SK-N-SH treated with all-trans-retinoic acid at 6 μM for 48 hours (cell line): Measurements from ENCODE around the gene SPINK9.

Experiments
- BACH2 ChIP-seq: fragments of 250-450 bp; sonication (Bioruptor Pico); IDR thresholded peaks from 2 replicates; pipeline ENCODE4 v1.9.0; 2021; ENCODE audit warnings: mild to moderate bottlenecking, borderline replicate concordance
- CREB5 ChIP-seq: fragments of 250-450 bp; sonication (Bioruptor Pico); IDR thresholded peaks from 2 replicates; pipeline ENCODE4 v1.5.1; 2020; ENCODE audit warnings: low read depth, mild to moderate bottlenecking, moderate library complexity
- CSDC2 ChIP-seq: fragments of 250-450 bp; sonication (Bioruptor Pico); IDR thresholded peaks from 2 replicates; pipeline ENCODE4 v1.5.0; 2020; ENCODE audit warnings: mild to moderate bottlenecking, moderate library complexity
- OSR1 ChIP-seq: fragments of 250-450 bp; sonication (Bioruptor Pico); IDR thresholded peaks from 2 replicates; pipeline ENCODE4 v1.8.0; 2022; ENCODE audit warnings: moderate library complexity, mild to moderate bottlenecking, inconsistent platforms
- PATZ1 ChIP-seq: fragments of 250-450 bp; sonication (Bioruptor Pico); IDR thresholded peaks from 2 replicates; pipeline ENCODE4 v1.8.0; 2020; ENCODE audit warnings: mild to moderate bottlenecking, moderate library complexity, borderline replicate concordance
- TOX ChIP-seq: fragments of 250-450 bp; sonication (Bioruptor Pico); IDR thresholded peaks from 2 replicates; pipeline ENCODE4 v1.8.0; 2021; ENCODE audit warnings: mild to moderate bottlenecking, moderate library complexity, borderline replicate concordance
- ZC3H10 ChIP-seq: fragments of 250-450 bp; sonication (Bioruptor Pico); IDR thresholded peaks from 2 replicates; pipeline ENCODE4 v1.5.1; 2021; ENCODE audit warnings: mild to moderate bottlenecking, moderate library complexity
- ZFP3 ChIP-seq: fragments of 250-450 bp; sonication (Bioruptor Pico); IDR thresholded peaks from 2 replicates; pipeline ENCODE4 v1.5.0; 2020; ENCODE audit warnings: mild to moderate bottlenecking, moderate library complexity
- ZNF8 ChIP-seq: fragments of 450-650 bp; formaldehyde crosslinking; IDR thresholded peaks from 2 replicates; pipeline ENCODE4 v1.5.0; 2020; ENCODE audit warnings: mild to moderate bottlenecking, moderate library complexity
- TF ChIP-seq, protein P1 (sequence below): fragments of 250-450 bp; sonication (Bioruptor Pico); IDR thresholded peaks from 2 replicates; pipeline ENCODE4 v1.5.1; 2021; ENCODE audit warnings: mild to moderate bottlenecking, moderate library complexity

- TF ChIP-seq PATZ1 = no peak
- TF ChIP-seq ZNF8 (CRISPR knock-in tag) = no peak
- TF ChIP-seq BACH2 (CRISPR knock-in tag) = no peak
- no peak for TF ChIP-seq ZFP3 (CRISPR knock-in tag)
- no peak for TF ChIP-seq CREB5 (CRISPR knock-in tag)
- no peak for TF ChIP-seq ZC3H10 (CRISPR knock-in tag)
- no peak for TF ChIP-seq CSDC2
- TF ChIP-seq, protein P1, sequence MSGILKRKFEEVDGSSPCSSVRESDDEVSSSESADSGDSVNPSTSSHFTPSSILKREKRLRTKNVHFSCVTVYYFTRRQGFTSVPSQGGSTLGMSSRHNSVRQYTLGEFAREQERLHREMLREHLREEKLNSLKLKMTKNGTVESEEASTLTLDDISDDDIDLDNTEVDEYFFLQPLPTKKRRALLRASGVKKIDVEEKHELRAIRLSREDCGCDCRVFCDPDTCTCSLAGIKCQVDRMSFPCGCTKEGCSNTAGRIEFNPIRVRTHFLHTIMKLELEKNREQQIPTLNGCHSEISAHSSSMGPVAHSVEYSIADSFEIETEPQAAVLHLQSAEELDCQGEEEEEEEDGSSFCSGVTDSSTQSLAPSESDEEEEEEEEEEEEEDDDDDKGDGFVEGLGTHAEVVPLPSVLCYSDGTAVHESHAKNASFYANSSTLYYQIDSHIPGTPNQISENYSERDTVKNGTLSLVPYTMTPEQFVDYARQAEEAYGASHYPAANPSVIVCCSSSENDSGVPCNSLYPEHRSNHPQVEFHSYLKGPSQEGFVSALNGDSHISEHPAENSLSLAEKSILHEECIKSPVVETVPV (CRISPR knock-in tag) = no peak
- TF ChIP-seq TOX (CRISPR knock-in tag) = no peak
- TF ChIP-seq OSR1 (CRISPR knock-in tag) = no peak
Observed at GRCh38 chr5:148314731-148315130, 20.6 kb upstream of the SPINK9 start.
